A673 (cell line): ENCODE measurements around the gene VGLL3.

ENCODE experiments used
- EZH2 ChIP-seq: fragments of 200-600 bp; sonication (generic); IDR thresholded peaks from 2 replicates; pipeline ENCODE4 v1.6.1; 2017; ENCODE audit warnings: borderline replicate concordance, low read depth, mild to moderate bottlenecking, mixed read lengths, antibody characterized with exemption, low read length; ENCODE audit not compliant: poor library complexity, severe bottlenecking
- TF ChIP-seq, protein P1 (sequence below): fragments of 300-800, 200-600 bp; sonication (generic); conservative IDR thresholded peaks from 2 replicates; pipeline ENCODE4 v1.5.1; 2017; ENCODE audit warnings: low read depth, mild to moderate bottlenecking, antibody characterized with exemption, low read length, moderate library complexity, mixed read lengths

DNA sequence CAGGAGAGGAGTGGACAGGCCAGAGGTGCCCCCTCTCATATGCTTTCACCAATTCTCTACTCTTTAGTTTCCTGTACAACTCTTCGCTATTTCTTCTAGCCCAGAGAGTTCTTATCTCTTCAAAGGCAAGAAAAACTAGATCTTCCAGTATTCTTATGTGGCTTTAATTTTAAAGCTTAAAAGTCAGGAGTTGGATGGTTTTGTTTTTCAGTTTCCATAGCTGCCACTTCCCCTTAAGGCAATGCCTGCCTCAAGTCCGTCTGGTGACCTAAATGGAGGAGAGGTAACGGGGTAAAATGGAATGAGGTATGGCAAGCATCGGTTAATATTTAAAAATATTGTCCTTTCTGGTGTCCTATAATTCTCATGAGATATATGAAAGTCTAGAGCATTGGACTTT, 11.4 kb upstream of the VGLL3 start:
- TF ChIP-seq, protein P1, sequence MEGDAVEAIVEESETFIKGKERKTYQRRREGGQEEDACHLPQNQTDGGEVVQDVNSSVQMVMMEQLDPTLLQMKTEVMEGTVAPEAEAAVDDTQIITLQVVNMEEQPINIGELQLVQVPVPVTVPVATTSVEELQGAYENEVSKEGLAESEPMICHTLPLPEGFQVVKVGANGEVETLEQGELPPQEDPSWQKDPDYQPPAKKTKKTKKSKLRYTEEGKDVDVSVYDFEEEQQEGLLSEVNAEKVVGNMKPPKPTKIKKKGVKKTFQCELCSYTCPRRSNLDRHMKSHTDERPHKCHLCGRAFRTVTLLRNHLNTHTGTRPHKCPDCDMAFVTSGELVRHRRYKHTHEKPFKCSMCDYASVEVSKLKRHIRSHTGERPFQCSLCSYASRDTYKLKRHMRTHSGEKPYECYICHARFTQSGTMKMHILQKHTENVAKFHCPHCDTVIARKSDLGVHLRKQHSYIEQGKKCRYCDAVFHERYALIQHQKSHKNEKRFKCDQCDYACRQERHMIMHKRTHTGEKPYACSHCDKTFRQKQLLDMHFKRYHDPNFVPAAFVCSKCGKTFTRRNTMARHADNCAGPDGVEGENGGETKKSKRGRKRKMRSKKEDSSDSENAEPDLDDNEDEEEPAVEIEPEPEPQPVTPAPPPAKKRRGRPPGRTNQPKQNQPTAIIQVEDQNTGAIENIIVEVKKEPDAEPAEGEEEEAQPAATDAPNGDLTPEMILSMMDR, result no peak
- no peak for TF ChIP-seq EZH2
